D721Med (cell line): ENCODE results near the gene SLC13A2.

ENCODE experiments used
- DNase-seq: peaks from one replicate; pipeline ENCODE4 v3.0.0; 2011; ENCODE audit warnings: low spot score; ENCODE audit not compliant: insufficient read length
- FAIRE-seq: peaks from 2 replicates; lab custom pipeline; 2011; peaks lifted over from hg19 to GRCh38; lab: Jason Lieb, UNC
- TF ChIP-seq, protein P1 (sequence below): IDR thresholded peaks from 2 replicates; pipeline ENCODE4 v1.5.1; 2012; ENCODE audit warnings: mild to moderate bottlenecking, control low read depth; ENCODE audit not compliant: insufficient read depth; ENCODE audit errors: missing control alignments

SLC13A2 gene

DNA sequence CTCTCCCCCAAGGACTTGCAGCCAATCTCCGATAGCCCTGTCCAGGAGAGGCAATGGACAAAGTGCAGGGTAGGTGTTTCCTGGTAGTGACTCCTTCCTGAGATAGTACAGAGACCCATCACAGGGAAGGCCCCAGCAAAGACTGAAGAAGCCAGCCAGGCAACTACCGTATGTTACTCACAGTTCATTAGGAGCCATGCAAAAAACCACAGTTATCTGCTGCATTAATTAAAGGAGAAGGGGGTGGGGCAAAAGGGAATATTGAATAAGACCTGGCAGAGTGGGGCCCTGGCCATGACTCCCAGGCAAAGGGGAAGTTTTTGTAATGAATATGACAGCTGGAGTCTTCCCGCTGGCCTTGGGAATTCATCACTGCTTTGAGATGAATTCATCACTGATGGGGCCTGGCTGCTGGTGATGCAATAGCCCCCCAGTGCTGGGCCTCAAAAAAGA is 2.5 kb upstream of the SLC13A2 start:
- DNase-seq (no peak), FAIRE-seq (no peak)
- TF ChIP-seq, protein P1, sequence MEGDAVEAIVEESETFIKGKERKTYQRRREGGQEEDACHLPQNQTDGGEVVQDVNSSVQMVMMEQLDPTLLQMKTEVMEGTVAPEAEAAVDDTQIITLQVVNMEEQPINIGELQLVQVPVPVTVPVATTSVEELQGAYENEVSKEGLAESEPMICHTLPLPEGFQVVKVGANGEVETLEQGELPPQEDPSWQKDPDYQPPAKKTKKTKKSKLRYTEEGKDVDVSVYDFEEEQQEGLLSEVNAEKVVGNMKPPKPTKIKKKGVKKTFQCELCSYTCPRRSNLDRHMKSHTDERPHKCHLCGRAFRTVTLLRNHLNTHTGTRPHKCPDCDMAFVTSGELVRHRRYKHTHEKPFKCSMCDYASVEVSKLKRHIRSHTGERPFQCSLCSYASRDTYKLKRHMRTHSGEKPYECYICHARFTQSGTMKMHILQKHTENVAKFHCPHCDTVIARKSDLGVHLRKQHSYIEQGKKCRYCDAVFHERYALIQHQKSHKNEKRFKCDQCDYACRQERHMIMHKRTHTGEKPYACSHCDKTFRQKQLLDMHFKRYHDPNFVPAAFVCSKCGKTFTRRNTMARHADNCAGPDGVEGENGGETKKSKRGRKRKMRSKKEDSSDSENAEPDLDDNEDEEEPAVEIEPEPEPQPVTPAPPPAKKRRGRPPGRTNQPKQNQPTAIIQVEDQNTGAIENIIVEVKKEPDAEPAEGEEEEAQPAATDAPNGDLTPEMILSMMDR, result no peak

DNA sequence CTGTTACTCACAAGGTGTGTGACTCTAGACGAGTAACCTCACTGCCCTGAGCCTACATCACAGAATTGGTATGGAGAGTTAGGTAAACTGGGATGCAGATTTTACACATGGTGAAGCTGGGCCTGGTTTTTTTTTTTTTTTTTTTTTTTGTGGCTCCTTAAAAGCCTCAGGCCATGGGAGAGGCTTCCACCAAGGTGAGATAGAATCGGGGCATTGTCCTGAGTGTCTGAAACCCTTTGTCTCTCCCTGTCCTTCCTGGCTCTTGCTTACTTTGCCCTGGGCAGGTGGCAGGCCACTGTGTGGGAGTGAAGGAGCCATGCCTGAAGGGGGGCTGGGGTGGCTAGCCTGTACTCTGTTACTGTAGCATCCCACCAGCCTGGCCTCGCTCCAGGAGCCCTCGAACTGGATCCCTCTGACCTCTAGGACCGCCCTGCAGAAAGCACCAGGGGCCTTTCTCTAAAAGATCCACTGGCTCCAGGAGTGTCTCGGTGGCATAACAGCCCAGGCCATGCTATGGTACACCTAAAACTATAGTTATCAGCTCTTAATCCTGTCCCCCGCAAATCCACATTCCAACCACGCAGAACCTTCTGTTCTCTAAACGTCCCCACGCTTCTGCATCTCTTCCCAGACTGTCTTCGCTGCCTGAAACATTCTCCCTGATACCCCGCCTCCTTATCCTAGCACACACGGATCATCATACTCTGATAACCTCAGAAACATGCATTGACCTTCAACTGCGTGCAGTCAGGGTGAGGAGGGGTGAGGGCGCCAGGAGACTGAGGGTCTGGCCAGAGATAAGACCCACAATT is 1.7 kb upstream of the SLC13A2 start:
- TF ChIP-seq, protein P1, result no peak
- FAIRE-seq (no peak), DNase-seq (no peak)

DNA sequence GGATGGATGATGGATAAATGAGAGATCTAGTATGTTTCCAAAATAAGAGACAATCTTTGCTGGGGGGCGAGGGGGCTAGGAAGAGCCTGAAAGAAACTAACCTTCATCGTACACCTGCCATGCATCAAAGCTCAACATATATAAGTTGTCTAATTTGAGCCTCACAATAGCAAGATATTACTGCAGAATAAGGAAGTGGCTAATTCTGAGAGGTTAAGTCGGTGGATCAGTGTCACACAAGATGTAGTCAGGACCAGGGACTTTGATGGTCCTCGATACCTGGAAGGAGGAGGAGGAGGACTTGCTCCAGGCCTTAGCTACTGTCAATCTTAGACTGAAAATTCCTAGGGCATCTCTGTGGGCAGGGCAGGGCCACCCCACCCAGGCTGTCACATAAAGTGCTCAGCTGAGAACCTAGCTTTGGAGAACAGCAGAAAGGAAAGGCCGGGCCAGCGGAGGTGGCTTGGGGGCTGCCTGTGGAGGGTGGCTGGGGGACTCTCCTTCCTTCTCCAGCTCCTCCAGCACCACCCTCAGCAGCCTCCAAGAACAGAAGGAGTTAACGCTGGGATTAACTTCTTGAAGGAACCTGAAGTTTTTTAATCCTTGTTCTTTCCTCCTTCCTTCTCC is 460 bp upstream of the SLC13A2 start:
- no peak for DNase-seq
- TF ChIP-seq, protein P1, result no peak
- FAIRE-seq, result no peak

DNA sequence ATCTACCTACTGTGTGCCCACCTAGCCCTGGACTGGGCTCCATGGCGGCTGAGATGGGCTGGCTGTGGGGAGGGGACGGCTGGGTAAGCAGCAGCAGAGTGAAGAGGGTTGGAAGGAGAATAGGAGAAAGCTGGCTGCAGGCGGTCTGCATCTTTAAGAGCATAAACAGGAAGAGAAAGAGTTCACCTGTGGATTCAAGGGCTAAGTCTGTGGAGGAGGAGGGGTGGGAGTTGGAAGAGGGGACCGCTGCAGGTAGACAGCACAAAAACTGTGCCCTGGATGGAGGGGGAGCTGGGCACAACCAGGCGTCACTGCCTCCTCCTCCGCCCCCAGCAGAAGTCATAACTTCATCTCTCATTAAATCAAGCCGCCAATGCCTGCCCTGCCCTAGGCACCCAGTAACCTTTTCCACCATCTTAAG is 677 bp downstream of the SLC13A2 start:
- FAIRE-seq (no peak), DNase-seq (no peak)
- TF ChIP-seq, protein P1, result no peak

DNA sequence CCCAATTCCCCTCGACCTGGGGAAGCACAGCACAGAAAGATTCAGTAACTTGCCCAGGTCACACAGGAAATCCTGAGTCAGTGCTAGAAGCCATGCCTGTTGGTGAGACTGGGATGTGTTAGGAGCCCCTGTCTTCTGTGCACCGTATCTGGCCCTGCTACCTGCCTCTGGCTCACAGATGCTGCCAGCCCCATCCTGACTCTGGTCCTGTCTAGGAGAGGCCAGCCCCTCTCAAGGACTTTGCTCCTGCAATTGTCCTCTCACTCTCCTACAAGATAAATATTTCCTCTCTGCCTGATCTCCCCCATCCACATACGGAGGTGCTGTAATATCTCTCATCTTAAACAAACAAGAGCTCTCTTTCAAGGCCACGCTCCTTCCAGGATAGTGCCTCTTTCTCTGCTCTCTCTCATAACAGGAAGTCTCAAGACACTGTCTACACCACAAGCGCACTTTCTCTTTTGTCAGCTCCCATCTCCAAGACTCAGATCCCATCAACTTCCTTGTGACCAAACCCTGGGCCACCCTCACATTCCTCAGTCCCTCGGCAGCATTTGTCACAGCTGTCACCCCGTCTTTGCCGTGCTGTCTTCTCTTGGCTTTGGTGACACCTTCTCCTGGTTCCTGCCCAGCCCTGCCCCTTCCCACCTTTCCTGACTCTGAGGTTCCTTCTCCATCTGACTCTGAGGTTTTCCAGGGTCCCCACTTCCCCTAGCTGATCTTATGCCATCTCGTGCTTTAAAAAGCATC is 1.9 kb downstream of the SLC13A2 start:
- no peak for FAIRE-seq
- TF ChIP-seq, protein P1, result no peak
- no peak for DNase-seq

DNA sequence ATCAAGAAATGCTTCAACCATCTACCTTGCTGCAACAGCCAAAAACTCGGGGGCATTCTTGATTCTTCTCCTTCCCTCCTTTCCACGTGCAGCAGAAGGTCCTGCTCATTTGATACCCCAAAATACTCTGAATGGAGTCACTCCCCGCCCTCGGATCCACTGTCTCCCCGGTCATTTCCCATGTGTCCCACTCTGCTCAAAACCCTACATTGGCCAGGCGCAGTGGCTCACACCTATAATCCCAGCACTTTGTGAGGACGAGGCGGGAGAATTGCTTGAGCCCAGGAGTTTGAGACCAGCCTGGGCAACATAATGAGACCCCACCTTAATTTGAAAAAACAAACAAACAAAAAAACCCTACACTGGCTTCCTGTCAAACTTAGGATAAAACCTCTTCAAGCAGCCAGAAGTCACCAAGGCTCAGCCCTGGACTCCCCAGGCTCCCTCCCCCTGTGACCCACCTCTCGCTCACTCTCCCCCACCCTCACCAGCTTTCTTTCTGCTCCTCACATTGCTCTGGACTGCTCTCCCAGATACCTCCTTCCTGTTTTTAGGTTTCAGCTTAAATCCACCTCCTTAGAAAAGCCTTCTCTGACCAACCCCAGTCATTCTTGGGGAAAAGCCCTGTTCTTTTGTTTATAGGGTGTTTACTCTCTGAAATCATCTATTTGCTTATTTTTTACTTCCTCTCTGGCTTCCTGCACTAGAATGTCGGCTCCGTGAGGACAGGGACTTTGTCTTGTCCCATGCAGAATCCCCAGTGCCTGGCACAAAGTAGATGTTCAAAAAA is 2.8 kb downstream of the SLC13A2 start:
- DNase-seq (no peak), FAIRE-seq (no peak)
- TF ChIP-seq, protein P1, result no peak
